Measurements from ENCODE around the gene CACNG7.

Gene CACNG7

GRCh38 chr19:53909471-53910169, 542 bp downstream of the CACNG7 start:
- no peak for DNase-seq (ENCODE audit: low spot score)
- in situ Hi-C loops (cut with MboI; ENCODE audit: low sequenced_read_pairs, unreplicated experiment): no loop called here
- TF ChIP-seq CTCF (IDR thresholded peaks at IDR 0.05; ENCODE audit: borderline replicate concordance, control extremely low read depth, extremely low read depth, insufficient read depth, missing control alignments): no peak

- TF ChIP-seq CTCF (IDR thresholded peaks at IDR 0.05; ENCODE audit: borderline replicate concordance, control extremely low read depth, extremely low read depth, insufficient read depth, missing control alignments): no peak
- DNase-seq (ENCODE audit: low spot score): no peak
- in situ Hi-C loops (cut with MboI; ENCODE audit: low sequenced_read_pairs, unreplicated experiment): no loop called here
These were observed 1.1 kb downstream of the CACNG7 start for GRCh38 chr19:53910170-53910518.

GRCh38 chr19:53912653-53913052, 3.6 kb downstream of the CACNG7 start:
- in situ Hi-C loops (cut with MboI; ENCODE audit: low sequenced_read_pairs, unreplicated experiment): no loop called here
- TF ChIP-seq CTCF (IDR thresholded peaks at IDR 0.05; ENCODE audit: borderline replicate concordance, control extremely low read depth, extremely low read depth, insufficient read depth, missing control alignments): no peak
- DNase-seq (ENCODE audit: low spot score): peak; percentile 44

GRCh38 chr19:53915000-53915399, 5.9 kb downstream of the CACNG7 start:
- no peak for DNase-seq (ENCODE audit: low spot score)
- no peak for TF ChIP-seq CTCF (IDR thresholded peaks at IDR 0.05; ENCODE audit: borderline replicate concordance, control extremely low read depth, extremely low read depth, insufficient read depth, missing control alignments)
- in situ Hi-C loops (cut with MboI; ENCODE audit: low sequenced_read_pairs, unreplicated experiment): no loop called here

GRCh38 chr19:53916004-53916403, 6.9 kb downstream of the CACNG7 start:
- no peak for DNase-seq (ENCODE audit: low spot score)
- in situ Hi-C loops (cut with MboI; ENCODE audit: low sequenced_read_pairs, unreplicated experiment): no loop called here
- TF ChIP-seq CTCF (IDR thresholded peaks at IDR 0.05; ENCODE audit: borderline replicate concordance, control extremely low read depth, extremely low read depth, insufficient read depth, missing control alignments): no peak

- DNase-seq (ENCODE audit: low spot score): no peak
- in situ Hi-C loops (cut with MboI; ENCODE audit: low sequenced_read_pairs, unreplicated experiment): no loop called here
- TF ChIP-seq CTCF (IDR thresholded peaks at IDR 0.05; ENCODE audit: borderline replicate concordance, control extremely low read depth, extremely low read depth, insufficient read depth, missing control alignments): no peak
These were observed 8.3 kb downstream of the CACNG7 start for GRCh38 chr19:53917356-53917755.
